MG63 (cell line): Measurements from ENCODE around the gene ADRM1. TPM values are rescaled to one million over a fixed set of nuclear protein-coding genes. Genes with fewer than 3 reads are reported as not detected.

Source experiments
- DNase-seq: peaks from one replicate; pipeline ENCODE4 v3.0.0-alpha.2; 2020
- H3K27me3 ChIP-seq: fragments of 250-450 bp; sonication (Bioruptor Pico); 2 replicates; pipeline ENCODE4 v1.5.1; 2020; ENCODE audit warnings: mild to moderate bottlenecking, moderate library complexity
- H3K36me3 ChIP-seq: fragments of 250-450 bp; sonication (Bioruptor Pico); 2 replicates; pipeline ENCODE4 v1.5.1; 2020; ENCODE audit warnings: mild to moderate bottlenecking, moderate library complexity
- H3K4me3 ChIP-seq: fragments of 250-450 bp; sonication (Bioruptor Pico); 2 replicates; pipeline ENCODE4 v1.5.1; 2020; ENCODE audit warnings: mild to moderate bottlenecking, moderate library complexity
- H3K9me3 ChIP-seq: fragments of 250-450 bp; sonication (Bioruptor Pico); 2 replicates; pipeline ENCODE4 v1.5.1; 2020; ENCODE audit warnings: mild to moderate bottlenecking, moderate library complexity
- total RNA-seq: library from RNA; depleted of rRNA; stranded (reverse); fragments of >200 nt; shearing (Covaris generic); gene quantifications from 2 replicates; pipeline ENCODE4 v1.2.3, GENCODE V29; 2014; ENCODE audit warnings: low replicate concordance

Gene ADRM1
- total RNA-seq, 1 experiment from 2014 or later: 328 TPM

GRCh38 chr20:62335532-62335931, 32.7 kb downstream of the ADRM1 start:
- DNase-seq: no peak
- Histone ChIP-seq H3K27me3 (no peaks in the 10 kb centered on the region), H3K36me3 (peaks cover 50% of the 10 kb centered on the region), H3K4me3 (no peak overlapping the region), H3K9me3 (no peaks in the 10 kb centered on the region)

- no peak for DNase-seq
- 0 out of 2 replicates have a peak, but pooled peaks cover 2% of the 10 kb centered on the region for H3K9me3 ChIP-seq
- H3K27me3 ChIP-seq: no peaks in the 10 kb centered on the region
- no peak overlapping the region for H3K4me3 ChIP-seq
- H3K36me3 ChIP-seq: peaks cover 53% of the 10 kb centered on the region
Observed at GRCh38 chr20:62336329-62336728, 33.5 kb downstream of the ADRM1 start.

- no peaks in the 10 kb centered on the region for H3K27me3 ChIP-seq
- 0 out of 2 replicates have a peak, but pooled peaks cover 2% of the 10 kb centered on the region for H3K9me3 ChIP-seq
- peaks cover 54% of the 10 kb centered on the region for H3K36me3 ChIP-seq
- no peak overlapping the region for H3K4me3 ChIP-seq
- no peak for DNase-seq
Observed at GRCh38 chr20:62336775-62337557, 34.2 kb downstream of the ADRM1 start.

- DNase-seq: no peak
- Histone ChIP-seq H3K9me3 (0 out of 2 replicates have a peak, but pooled peaks cover 2% of the 10 kb centered on the region), H3K4me3 (no peak overlapping the region), H3K36me3 (peaks cover 58% of the 10 kb centered on the region), H3K27me3 (no peaks in the 10 kb centered on the region)
Observed at GRCh38 chr20:62337558-62338293, 34.9 kb downstream of the ADRM1 start.

GRCh38 chr20:62338294-62338620, 35.5 kb downstream of the ADRM1 start:
- Histone ChIP-seq H3K9me3 (0 out of 2 replicates have a peak, but pooled peaks cover 2% of the 10 kb centered on the region), H3K36me3 (peaks cover 63% of the 10 kb centered on the region), H3K27me3 (no peaks in the 10 kb centered on the region), H3K4me3 (no peak overlapping the region)
- no peak for DNase-seq

GRCh38 chr20:62339647-62340062, 36.9 kb downstream of the ADRM1 start:
- DNase-seq: no peak
- no peaks in the 10 kb centered on the region for H3K27me3 ChIP-seq
- 0 out of 2 replicates have a peak, but pooled peaks cover 2% of the 10 kb centered on the region for H3K9me3 ChIP-seq
- no peak overlapping the region for H3K4me3 ChIP-seq
- H3K36me3 ChIP-seq: peaks cover 63% of the 10 kb centered on the region

- no peaks in the 10 kb centered on the region for H3K27me3 ChIP-seq
- DNase-seq: no peak
- H3K4me3 ChIP-seq: no peak overlapping the region
- H3K36me3 ChIP-seq: peaks cover 78% of the 10 kb centered on the region
- 0 out of 2 replicates have a peak, but pooled peaks cover 2% of the 10 kb centered on the region for H3K9me3 ChIP-seq
Observed at GRCh38 chr20:62342910-62343309, 40.1 kb downstream of the ADRM1 start.

- peaks cover 6% of the 10 kb centered on the region; the same call in 1 of the 2 replicates for H3K9me3 ChIP-seq
- no peak overlapping the region for H3K4me3 ChIP-seq
- no peaks in the 10 kb centered on the region for H3K27me3 ChIP-seq
- DNase-seq: no peak
- peaks cover 79% of the 10 kb centered on the region for H3K36me3 ChIP-seq
Observed at GRCh38 chr20:62344092-62344491, 41.3 kb downstream of the ADRM1 start.

GRCh38 chr20:62344782-62345181, 42.0 kb downstream of the ADRM1 start:
- Histone ChIP-seq H3K4me3 (no peak overlapping the region), H3K9me3 (peaks cover 6% of the 10 kb centered on the region; the same call in 1 of the 2 replicates), H3K36me3 (peaks cover 77% of the 10 kb centered on the region), H3K27me3 (no peaks in the 10 kb centered on the region)
- DNase-seq: no peak

GRCh38 chr20:62345681-62346370, 43.0 kb downstream of the ADRM1 start:
- Histone ChIP-seq H3K9me3 (peaks cover 6% of the 10 kb centered on the region; the same call in 1 of the 2 replicates), H3K36me3 (peaks cover 78% of the 10 kb centered on the region), H3K27me3 (no peaks in the 10 kb centered on the region), H3K4me3 (no peak overlapping the region)
- DNase-seq: no peak

- H3K9me3 ChIP-seq: peaks cover 4% of the 10 kb centered on the region; the same call in 1 of the 2 replicates
- no peaks in the 10 kb centered on the region for H3K27me3 ChIP-seq
- peaks cover 76% of the 10 kb centered on the region for H3K36me3 ChIP-seq
- DNase-seq: no peak
- no peak overlapping the region for H3K4me3 ChIP-seq
Observed at GRCh38 chr20:62346398-62347150, 43.8 kb downstream of the ADRM1 start.

GRCh38 chr20:62347151-62347404, 44.3 kb downstream of the ADRM1 start:
- peaks cover 4% of the 10 kb centered on the region; the same call in 1 of the 2 replicates for H3K9me3 ChIP-seq
- H3K36me3 ChIP-seq: peaks cover 76% of the 10 kb centered on the region
- no peak for DNase-seq
- H3K27me3 ChIP-seq: no peaks in the 10 kb centered on the region
- H3K4me3 ChIP-seq: no peak overlapping the region

GRCh38 chr20:62347445-62347844, 44.6 kb downstream of the ADRM1 start:
- Histone ChIP-seq H3K4me3 (no peak overlapping the region), H3K36me3 (peaks cover 77% of the 10 kb centered on the region), H3K9me3 (peaks cover 4% of the 10 kb centered on the region; the same call in 1 of the 2 replicates), H3K27me3 (no peaks in the 10 kb centered on the region)
- DNase-seq: no peak

- peaks cover 74% of the 10 kb centered on the region for H3K36me3 ChIP-seq
- peaks cover 4% of the 10 kb centered on the region; the same call in 1 of the 2 replicates for H3K9me3 ChIP-seq
- no peak overlapping the region for H3K4me3 ChIP-seq
- H3K27me3 ChIP-seq: no peaks in the 10 kb centered on the region
- DNase-seq: no peak
Observed at GRCh38 chr20:62348604-62349003, 45.8 kb downstream of the ADRM1 start.

- no peaks in the 10 kb centered on the region for H3K27me3 ChIP-seq
- H3K4me3 ChIP-seq: no peak overlapping the region
- peaks cover 4% of the 10 kb centered on the region; the same call in 1 of the 2 replicates for H3K9me3 ChIP-seq
- H3K36me3 ChIP-seq: peaks cover 70% of the 10 kb centered on the region
- DNase-seq: no peak
Observed at GRCh38 chr20:62349556-62350097, 46.8 kb downstream of the ADRM1 start.

- peaks cover 4% of the 10 kb centered on the region; the same call in 1 of the 2 replicates for H3K9me3 ChIP-seq
- no peaks in the 10 kb centered on the region for H3K27me3 ChIP-seq
- peak; percentile 57 for DNase-seq
- H3K36me3 ChIP-seq: peaks cover 72% of the 10 kb centered on the region
- H3K4me3 ChIP-seq: no peak overlapping the region
Observed at GRCh38 chr20:62350098-62350628, 47.4 kb downstream of the ADRM1 start.
